ENCODE results near the gene NOS1AP.

DNA sequence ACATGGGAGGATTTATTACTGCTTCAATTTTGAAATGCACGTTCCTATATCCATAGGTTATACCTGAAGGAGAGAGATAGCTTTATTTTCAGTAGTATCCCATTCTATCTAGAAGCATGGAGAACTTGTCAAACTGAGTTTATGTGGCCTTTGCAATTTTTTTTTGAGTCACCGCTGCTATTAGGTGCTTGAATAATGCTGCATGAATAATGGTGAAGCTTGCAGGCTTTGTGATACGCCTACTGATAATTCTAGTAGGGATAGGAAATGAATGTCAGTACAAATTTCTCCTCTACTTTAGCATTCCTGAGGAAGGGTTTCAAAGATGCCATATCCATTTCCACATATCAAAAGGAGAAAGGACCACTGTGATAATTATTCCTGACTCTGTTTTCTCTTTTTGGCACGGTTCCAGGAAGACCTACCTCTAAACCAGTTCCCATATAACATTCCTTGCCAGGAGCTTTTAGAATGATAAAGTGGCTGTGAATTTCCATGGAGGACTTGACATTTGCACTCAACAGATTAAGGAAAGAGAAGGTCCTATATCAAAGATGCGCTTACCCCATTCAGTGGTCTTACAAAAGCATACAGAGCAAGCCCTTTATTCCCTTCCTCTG, 223.7 kb downstream of the NOS1AP start:
- TF ChIP-seq, protein P1, sequence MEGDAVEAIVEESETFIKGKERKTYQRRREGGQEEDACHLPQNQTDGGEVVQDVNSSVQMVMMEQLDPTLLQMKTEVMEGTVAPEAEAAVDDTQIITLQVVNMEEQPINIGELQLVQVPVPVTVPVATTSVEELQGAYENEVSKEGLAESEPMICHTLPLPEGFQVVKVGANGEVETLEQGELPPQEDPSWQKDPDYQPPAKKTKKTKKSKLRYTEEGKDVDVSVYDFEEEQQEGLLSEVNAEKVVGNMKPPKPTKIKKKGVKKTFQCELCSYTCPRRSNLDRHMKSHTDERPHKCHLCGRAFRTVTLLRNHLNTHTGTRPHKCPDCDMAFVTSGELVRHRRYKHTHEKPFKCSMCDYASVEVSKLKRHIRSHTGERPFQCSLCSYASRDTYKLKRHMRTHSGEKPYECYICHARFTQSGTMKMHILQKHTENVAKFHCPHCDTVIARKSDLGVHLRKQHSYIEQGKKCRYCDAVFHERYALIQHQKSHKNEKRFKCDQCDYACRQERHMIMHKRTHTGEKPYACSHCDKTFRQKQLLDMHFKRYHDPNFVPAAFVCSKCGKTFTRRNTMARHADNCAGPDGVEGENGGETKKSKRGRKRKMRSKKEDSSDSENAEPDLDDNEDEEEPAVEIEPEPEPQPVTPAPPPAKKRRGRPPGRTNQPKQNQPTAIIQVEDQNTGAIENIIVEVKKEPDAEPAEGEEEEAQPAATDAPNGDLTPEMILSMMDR (IDR thresholded peaks at IDR 0.05), result no peak
- no peak for TF ChIP-seq POLR2A (IDR thresholded peaks at IDR 0.05)
